Nucleus accumbens (tissue), 56 donors: ENCODE results near the gene CPSF2.
"Not testable (repeated sequence)": the region's sequence is repeated elsewhere in the genome, so short reads cannot be mapped to it uniquely, and the experiment has no call there.

Experiments
- DNase-seq, 56 donors: peaks; one replicate each; lab custom pipeline; 2025; lab: John Stamatoyannopoulos, UW

Gene CPSF2

DNA sequence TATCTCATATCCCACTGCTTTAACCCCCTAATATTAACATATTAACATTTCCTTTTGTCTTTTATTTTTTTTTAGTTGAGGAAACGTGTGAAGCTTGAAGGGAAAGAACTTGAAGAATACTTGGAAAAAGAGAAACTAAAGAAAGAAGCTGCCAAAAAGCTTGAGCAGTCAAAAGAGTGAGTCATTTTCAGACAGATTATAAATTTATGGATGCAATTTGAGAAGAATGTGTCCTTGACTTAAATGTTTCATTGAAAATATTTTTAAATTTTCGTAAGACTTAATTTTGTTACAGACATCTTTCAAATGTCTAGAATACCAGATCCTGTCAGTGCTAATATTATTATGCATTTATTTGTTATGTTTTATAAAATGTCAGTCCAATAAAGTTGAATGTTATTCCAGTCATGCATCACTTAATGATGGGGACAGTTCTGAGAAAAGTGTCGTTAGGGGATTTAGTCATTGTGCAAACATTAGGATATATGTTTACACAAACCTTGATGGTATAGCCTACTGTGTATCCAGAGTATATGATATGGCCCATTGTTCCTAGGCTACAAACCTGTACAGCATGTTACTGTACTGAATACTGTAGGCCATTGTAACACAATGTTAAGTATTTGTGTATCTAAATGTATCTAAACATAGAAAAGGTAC, 32.6 kb downstream of the CPSF2 start:
- DNase-seq, result no peak

- DNase-seq, result peak in 10 of 56 donors; percentile 1 to 24 (median 8)
These were observed 38.9 kb downstream of the CPSF2 start for GRCh38 chr14:92160619-92161018.

DNA sequence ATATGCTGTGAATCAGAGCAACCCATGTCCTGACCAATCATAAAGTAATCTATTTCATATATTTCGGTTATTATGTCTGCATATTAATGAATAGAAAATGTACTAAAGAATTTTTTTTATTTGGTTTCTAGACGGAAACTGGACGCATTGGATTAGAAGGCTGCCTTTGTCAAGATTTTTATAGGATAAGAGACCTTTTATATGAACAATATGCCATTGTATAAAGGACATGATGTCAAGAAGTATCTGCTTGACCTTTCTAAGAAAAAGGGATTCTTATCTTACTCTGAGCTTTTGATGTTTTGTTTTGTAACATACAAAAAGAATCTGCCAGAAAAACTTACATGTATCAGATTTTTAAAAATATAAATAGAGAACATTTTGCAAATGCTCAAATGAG, 39.8 kb downstream of the CPSF2 start:
- no peak for DNase-seq

DNA sequence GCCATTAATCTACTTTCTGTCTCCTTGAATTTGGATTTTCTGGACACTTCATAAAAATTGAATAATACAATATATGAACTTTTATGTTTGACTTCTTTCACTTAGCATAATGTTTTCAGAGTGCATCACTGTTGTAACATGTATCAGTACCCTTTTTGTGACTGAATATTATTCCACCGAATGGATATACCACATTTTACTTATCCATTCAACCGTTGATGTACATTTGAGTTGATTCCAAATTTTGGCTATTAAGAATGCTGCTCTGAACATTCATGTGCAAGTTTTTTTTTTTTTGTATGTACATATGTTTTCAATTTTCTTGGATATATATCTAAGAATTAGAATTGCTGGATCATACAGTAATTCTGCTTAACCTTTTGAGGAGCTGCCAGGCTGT, 43.2 kb downstream of the CPSF2 start:
- DNase-seq, result no peak

DNA sequence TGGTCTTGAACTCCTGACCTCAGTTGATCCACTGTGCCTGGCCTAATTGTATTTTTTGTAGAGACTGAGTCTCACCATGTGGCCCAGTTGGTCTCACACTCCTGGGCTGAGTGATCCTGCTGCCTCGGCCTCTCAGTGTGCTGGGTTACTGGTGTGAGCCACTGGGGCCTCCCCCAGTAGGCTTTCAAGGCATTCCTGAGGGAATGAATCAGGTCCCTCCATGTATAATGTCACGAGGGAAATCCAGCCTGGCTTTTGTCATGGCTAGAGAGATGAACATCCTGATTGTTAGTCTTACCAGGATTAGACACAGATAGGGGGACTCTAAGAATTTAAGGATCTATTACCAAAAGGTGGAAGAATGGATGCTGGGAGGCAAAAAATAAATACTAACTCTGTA, 51.9 kb downstream of the CPSF2 start:
- DNase-seq, result no peak

DNA sequence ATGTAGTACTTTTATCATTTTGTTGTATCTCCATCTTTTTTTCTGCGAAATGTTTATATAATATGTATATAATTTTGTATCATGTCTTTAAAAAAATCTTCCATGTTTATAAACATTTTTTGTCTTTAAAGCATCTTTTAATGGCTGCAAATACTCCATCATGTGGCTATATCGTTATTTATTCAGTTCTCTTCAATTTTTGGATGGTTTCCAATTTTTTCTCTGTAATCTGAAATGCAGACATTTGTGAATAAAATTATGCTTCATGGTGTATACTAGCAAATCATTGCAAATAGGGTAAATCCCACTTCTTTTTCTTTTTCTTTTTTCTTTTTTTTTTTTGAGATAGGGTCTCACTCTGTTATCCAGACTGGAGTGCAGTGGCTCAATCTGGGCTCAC, 54.0 kb downstream of the CPSF2 start:
- no peak for DNase-seq

DNA sequence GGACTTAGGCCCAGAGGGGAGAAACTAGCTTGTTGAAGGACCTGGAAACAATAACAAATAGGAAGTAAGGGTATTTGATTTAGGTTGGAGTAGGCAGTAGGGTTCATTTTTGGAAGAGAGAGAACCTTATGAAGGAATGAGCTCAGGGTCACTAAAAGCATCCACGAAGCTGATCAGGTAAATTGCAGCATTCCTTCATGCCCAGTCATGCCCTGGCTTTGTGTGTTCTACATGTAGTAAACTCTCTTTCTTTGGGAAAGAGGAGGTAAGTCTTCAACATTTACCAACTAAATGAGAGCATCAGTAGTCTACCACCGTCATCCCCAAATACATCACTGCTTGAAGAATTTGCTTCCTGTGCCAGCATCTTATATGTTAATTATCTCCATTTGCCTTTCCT, 54.7 kb downstream of the CPSF2 start:
- DNase-seq, result no peak

DNA sequence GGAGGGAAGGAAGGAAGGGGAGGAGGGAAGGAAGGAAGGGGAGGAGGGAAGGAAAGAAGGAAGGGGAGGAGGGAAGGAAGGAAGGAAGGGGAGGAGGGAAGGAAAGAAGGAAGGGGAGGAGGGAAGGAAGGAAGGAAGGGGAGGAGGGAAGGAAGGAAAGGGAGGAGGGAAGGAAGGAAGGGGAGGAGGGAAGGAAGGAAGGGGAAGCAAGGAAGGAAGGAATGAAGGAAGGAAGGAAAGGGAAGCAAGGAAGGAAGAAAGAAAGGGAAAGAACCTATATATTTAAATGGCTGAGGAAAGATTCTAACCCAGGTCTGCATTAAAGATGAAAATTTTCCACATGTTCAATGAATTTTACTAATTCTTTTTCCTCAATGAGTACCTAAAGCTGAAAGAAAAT, 57.4 kb downstream of the CPSF2 start:
- DNase-seq, result not testable (repeated sequence)

DNA sequence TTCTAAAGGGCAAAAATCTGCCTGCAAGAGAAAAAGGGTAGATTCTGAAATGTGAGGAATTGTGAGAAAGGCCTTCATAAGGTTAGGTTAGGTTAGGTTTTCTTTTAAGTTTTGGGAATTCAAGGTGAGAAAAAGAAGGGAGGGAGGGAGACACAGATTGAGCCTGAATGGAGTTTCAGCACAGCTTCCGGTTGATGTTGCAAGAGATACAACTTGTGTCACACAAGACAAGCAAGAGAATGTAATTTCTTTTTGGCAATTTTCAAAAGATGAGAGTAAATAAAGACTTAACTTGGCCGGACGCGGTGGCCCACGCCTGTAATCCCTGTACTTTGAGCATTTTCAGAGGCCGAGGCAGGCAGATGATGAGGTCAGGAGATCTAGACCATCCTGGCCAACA, 63.8 kb downstream of the CPSF2 start:
- no peak for DNase-seq

GRCh38 chr14:92187616-92188015, 65.8 kb downstream of the CPSF2 start:
- not testable (repeated sequence) for DNase-seq

GRCh38 chr14:92190768-92191167, 69.0 kb downstream of the CPSF2 start:
- DNase-seq, result no peak

DNA sequence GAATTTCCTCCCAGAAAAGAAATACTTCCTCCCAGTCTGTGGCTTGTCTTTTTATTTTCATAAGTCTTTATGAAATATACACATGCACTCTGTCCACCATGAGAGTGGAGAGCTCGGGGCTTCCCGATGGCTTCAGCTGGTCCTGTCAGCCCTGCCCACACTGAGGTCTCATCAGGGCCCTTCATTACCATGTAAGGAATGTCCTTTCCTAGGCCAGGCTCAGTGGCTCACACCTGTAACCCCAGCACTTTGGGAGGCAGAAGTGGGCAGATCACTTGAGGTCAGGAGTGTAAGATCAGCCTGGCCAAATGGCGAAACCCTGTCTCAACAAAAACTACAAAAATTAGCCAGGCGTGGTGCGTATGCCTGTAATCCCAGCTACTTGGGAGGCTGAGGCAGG, 77.0 kb downstream of the CPSF2 start:
- no peak for DNase-seq

DNA sequence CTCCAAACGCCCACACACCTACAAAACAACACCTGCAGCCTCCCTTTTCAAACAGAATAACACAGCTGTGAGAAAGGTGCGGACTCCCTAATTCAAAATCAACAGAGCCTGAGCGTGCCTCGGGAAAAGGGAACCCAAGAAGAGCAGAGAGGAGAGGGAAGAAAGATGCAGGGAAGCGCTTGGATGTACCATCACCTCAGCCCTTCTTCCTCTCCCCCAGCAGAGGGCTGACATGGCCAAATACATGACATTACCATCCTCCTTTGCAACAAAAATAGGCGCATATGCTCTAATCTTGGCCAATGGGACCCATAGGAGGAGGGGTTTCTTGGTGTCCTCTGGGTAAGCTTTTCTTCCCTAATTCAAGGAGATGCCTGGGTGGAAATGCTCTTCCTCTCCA, 78.0 kb downstream of the CPSF2 start:
- DNase-seq, result no peak

- DNase-seq, result no peak
These were observed 81.3 kb downstream of the CPSF2 start for GRCh38 chr14:92203116-92203515.

DNA sequence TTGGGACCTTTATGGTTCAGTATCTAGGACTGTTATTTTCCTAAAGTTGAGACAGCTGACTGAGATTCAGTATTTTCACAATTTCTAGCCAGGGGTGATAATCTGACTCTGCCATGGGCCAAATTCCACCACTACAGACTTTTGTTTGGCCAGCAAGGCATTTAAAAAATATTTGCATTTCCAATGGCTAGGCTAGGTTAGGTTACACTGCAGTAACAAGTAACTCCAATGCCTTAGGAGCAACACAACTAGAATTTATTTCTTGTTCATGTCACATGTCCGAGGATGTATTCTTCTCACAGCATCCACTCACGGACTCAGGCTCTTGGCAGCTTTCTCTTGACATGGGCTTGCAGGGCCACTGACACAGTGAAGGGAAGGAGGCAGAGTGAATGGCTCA, 83.0 kb downstream of the CPSF2 start:
- no peak for DNase-seq

DNA sequence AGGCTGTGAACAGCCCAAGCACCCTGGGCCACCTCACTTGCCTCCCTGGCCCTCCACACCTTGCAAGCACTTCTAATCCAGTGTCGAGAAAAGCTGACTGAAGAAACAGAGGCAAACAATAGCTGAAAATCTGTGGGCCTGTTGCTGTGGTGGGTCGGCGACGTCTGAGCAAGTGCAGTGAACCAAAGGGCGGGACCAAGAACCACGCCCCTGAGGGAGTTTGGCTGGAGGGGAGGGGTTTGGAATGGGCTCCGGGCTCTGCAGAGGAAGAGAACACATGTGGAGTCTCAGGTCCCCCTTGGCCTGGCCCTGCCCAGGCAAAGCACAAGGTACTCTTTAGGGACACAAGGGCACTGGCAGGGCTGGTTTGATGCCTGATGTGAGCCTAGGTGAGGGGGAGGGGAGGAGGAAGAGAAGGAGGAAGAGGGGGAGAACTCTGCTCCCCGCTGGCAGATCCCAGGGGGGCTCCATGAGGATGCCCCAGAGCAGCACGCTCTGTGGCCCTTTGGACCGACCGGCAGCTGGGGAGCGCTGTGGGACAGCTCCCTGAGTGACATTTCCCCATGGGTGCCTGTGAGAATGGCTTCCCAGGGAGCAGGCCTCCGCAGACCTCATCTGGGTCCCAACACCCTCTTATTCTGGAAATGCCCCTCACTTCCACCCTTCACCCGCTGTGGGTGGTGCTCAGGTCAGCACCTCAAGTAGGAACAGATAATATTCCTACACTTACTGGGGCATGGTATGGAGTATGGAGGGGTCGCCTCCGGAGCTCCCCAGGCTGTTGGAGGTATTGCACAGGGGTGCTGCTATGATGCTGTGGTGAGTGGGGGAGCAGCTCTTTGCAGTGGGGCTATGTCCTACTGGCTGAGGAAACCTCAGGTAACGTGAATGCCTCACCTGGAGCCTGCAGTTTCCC, 85.5 kb downstream of the CPSF2 start:
- no peak for DNase-seq

DNA sequence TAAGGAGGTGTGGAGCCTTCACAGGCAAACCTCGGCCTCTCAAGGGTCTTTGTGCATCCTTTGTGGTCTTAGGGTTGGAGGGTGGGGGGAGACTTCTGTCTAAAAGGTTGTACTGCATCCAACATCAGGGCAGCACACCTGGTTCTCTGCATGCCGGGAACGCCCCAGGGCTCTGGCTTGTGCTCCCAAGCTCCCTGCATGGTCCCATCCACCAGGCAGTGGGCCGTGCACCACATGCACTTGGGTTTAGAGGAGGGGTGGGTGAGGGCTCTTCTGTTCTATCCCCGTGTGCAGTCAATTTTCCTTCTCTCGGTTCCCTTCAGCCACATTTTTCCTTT, 86.1 kb downstream of the CPSF2 start:
- DNase-seq, result no peak

DNA sequence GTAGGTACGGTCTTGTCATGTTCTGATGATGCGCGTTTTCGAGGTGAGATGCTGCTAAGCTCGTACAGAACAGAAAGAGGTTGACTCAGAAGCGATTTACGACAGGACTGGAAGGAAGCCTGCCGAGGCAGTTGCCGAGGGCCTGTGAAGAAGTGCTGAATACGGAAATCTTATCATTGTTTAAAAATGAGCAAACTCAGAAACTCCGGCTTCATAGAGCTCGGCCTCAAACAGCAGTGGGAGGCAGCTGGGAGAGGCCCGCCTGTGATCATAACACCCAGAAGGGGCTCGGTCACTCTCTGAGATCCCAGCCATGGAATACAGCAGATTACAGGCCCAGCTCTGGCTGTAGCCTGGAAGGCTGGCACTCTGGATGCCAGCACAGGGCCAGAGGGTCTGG, 87.4 kb downstream of the CPSF2 start:
- DNase-seq, result no peak

- not testable (repeated sequence) for DNase-seq
These were observed 91.4 kb downstream of the CPSF2 start for GRCh38 chr14:92213125-92213524.

DNA sequence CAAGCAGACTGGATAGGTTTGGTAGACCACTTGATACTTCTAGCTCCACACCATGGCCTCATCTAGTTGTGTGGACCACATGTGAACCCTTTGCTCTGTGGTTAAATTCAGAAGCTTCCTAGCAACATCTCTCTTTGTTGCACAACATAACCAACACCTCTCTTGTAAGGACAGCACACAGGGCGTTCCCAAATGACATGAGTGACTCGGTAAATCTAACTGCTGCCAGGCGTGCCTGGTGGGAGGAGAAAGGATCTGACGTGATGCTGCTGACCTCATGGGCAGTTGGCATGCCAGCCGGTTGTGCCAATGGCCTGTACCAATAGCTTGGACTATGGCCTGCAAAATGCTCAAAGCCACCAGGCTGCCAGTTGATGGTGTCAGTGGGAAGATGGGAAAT, 93.8 kb downstream of the CPSF2 start:
- no peak for DNase-seq

DNA sequence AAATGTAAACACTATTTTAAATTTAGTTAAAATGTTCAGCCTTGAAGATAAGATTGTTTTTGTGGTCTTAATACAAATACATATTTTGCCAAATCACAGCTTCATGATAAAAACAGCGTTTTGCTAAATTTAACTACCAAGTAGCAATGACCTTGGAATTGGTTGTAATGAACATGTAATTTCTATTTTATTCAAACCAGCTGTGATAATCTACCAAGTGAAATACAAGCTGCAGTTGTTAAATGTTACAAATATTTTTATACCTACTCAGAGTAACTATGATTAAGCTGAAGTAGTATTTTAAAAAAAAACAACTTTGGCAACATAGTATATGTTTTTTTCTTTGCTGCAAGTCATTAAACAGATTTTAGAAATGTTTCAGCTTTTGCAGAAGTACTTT, 96.2 kb downstream of the CPSF2 start:
- no peak for DNase-seq
